ENCODE results near the gene SLC39A8. TPM values are rescaled to one million over a fixed set of nuclear protein-coding genes. Genes with fewer than 3 reads are reported as not detected.

Gene SLC39A8
- total and polyA plus RNA-seq, 7 donors: 3.2 to 44.5 (median 7.7) TPM

DNA sequence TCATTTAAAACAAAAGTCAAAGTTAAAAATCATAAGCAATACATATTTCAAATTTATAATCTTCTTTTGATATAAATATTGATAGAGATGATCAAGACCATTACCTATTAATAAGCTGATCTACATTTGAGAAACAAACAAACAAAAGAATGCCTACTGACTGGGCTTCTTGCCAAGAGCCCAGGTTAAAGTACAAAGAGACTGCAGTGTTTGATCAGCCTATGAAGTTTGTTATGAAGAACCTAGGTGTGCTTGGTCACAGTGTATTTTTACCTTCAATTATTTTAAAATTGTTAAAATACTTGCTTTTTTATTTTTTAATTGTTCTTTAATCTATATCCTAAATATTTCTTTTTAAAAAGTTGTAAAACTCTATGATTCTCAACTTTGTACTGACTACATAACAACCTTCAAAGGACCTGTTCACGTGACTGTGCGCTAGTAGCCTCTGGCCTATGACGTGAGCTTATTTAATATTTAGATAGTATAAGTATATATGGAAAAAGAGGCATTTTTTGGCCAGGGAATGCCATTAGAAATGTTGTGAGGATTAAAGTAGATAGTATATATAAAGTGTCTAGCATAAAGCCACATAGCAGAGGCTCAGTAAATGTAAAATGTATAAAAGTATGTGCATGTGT lies 11.4 kb upstream of the SLC39A8 start:
- H3K36me3 ChIP-seq: no peaks in the 10 kb centered on the region
- 32 to 82% methylated on average over 3 of the region's 3 CpGs for WGBS, 2 donors
- no peaks in the 10 kb centered on the region for H3K27me3 ChIP-seq
- DNase-seq: no peak
- TF ChIP-seq CTCF (IDR thresholded peaks at IDR 0.05) (no peak), EP300 (IDR thresholded peaks at IDR 0.05) (no peak), POLR2A (IDR thresholded peaks at IDR 0.05) (no peak), POLR2AphosphoS5 (IDR thresholded peaks at IDR 0.05) (no peak)
- no peaks in the 10 kb centered on the region for H3K4me1 ChIP-seq
- H3K9me3 ChIP-seq: no peaks in the 10 kb centered on the region
- H3K27ac ChIP-seq: no peak overlapping the region
- intact Hi-C loops (cut with DNase I): no loop called here
- H3K4me3 ChIP-seq: no peak overlapping the region

DNA sequence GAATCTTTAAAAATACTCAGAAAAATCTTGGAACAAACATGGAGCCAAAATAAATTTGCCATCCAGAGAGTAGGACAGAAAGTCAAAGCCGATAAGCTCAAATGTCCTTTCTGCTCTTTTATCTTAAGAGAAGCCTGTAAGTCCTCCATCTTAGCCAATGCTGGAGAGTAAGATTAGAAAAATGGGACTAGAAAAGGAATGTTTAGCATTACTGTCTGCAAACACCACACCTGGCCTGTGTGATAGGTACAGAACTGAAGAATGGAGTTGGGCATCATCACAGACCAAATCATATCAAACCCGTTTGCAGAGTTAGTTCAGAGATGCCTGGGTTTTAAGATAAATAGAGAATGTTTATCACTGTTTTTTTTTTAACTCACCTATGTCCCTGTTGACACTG lies 10.5 kb upstream of the SLC39A8 start:
- Histone ChIP-seq H3K27ac (no peak overlapping the region), H3K4me3 (no peak overlapping the region), H3K9me3 (no peaks in the 10 kb centered on the region), H3K27me3 (no peaks in the 10 kb centered on the region), H3K36me3 (no peaks in the 10 kb centered on the region), H3K4me1 (no peaks in the 10 kb centered on the region)
- DNase-seq: no peak
- no peak for TF ChIP-seq POLR2AphosphoS5 (IDR thresholded peaks at IDR 0.05)
- no peak for TF ChIP-seq POLR2A (IDR thresholded peaks at IDR 0.05)
- WGBS, 2 donors: 53 to 79% methylated on average over 2 of the region's 2 CpGs
- intact Hi-C loops (cut with DNase I): no loop called here

DNA sequence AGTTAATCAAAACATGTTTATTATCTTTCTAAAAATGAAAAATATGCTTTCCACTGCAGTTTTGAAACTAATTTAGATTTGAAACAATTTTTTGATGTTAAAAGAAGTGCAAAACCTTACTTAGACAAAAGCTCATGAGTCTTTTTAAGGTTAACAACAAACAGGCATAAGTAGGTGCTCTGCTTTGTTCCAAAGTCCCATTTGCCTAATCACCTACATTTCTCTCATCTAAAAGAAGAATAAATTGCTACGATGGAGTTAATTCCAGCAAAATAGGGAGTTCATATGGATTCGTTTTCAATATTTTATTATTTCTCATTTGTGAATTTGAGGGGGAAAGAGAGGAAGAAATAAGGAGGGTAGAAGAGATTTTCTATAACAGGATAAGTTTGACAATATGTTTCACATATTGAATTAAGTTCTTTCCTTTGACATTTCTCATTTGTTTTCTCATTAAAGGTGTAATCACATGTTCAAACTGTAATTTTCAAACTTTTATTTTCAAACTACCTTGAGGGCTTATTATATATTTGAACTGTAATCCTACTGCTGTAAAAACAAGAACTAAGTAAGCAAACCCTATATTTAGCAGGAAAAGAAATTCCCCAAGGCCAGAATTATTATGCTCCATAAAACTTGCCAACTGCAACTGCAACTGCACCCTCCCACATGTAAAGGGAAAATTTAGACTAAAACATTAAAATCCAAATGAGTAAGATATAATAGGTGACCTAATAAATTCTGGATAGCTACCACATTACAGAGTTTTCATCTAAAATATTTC lies 9.6 kb upstream of the SLC39A8 start:
- Histone ChIP-seq H3K27ac (no peak overlapping the region), H3K9me3 (no peaks in the 10 kb centered on the region), H3K36me3 (no peaks in the 10 kb centered on the region), H3K4me3 (no peak overlapping the region), H3K4me1 (no peaks in the 10 kb centered on the region), H3K27me3 (no peaks in the 10 kb centered on the region)
- intact Hi-C loops (cut with DNase I): no loop called here
- DNase-seq: no peak
- no peak for TF ChIP-seq CTCF (IDR thresholded peaks at IDR 0.05)
- no peak for TF ChIP-seq EP300 (IDR thresholded peaks at IDR 0.05)
- no peak for TF ChIP-seq POLR2AphosphoS5 (IDR thresholded peaks at IDR 0.05)
- no peak for TF ChIP-seq POLR2A (IDR thresholded peaks at IDR 0.05)
- WGBS, 2 donors: 16 to 49% methylated on average over 2 of the region's 2 CpGs

DNA sequence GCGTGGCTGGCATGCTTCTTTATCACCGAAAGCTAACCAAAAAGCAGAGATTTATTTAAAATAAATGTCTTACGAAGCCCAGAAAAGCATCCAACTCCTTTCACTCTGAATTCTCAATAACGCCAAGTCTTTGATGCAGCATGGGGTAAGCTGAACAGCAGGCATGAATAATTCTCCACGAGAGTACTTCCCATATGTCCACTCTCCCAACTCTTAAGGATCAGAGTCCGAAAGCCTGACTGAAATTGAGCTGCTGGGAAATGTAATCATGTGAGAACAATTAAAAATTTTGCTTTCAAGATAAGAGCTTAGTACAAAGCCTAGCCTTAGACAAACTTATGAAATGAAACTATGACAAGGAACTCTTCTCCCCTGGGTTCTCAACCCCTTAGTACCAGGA lies 7.5 kb upstream of the SLC39A8 start:
- Histone ChIP-seq H3K9me3 (no peaks in the 10 kb centered on the region), H3K36me3 (no peaks in the 10 kb centered on the region), H3K27ac (no peak overlapping the region), H3K4me1 (no peaks in the 10 kb centered on the region), H3K4me3 (no peak overlapping the region), H3K27me3 (no peaks in the 10 kb centered on the region)
- TF ChIP-seq POLR2AphosphoS5 (IDR thresholded peaks at IDR 0.05) (no peak), CTCF (IDR thresholded peaks at IDR 0.05) (no peak), EP300 (IDR thresholded peaks at IDR 0.05) (no peak), POLR2A (IDR thresholded peaks at IDR 0.05) (no peak)
- 14 to 64% methylated on average over 6 of the region's 6 CpGs for WGBS, 2 donors
- DNase-seq: no peak
- intact Hi-C loops (cut with DNase I): no loop called here

DNA sequence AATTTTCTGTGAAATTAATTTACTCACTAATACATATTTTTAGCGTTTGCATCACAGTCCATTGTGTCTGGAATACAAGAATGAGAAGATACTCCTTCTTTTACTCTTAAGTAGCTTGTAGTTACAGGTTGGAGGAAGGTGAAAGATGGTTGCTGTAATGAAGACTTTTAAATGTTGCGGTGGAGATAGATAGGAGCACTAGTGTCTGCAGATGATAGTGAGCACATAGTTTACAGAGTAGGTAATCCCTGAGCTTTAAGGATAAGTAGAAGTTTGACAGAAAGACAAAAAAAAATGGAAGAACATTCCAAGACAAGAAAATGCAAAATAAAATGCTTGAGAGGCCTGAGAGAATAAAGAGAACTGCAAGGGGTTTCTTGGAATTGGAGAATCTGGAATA lies 5.4 kb upstream of the SLC39A8 start:
- DNase-seq: no peak
- 80 to 86% methylated on average over 2 of the region's 2 CpGs for WGBS, 2 donors
- intact Hi-C loops (cut with DNase I): no loop called here
- TF ChIP-seq EP300 (IDR thresholded peaks at IDR 0.05) (no peak), POLR2A (IDR thresholded peaks at IDR 0.05) (no peak), CTCF (IDR thresholded peaks at IDR 0.05) (no peak), POLR2AphosphoS5 (IDR thresholded peaks at IDR 0.05) (no peak)
- H3K9me3 ChIP-seq: no peaks in the 10 kb centered on the region
- H3K36me3 ChIP-seq: no peaks in the 10 kb centered on the region
- no peak overlapping the region for H3K4me3 ChIP-seq
- no peak overlapping the region for H3K27ac ChIP-seq
- H3K27me3 ChIP-seq: no peaks in the 10 kb centered on the region
- peaks cover 0 to 5% (median 2%) of the 10 kb centered on the region in 4 donors for H3K4me1 ChIP-seq
